Esophagus squamous epithelium (tissue), 4 donors: ENCODE data around the gene MALRD1.

ENCODE experiments used
- CTCF ChIP-seq, 6 experiments: fragments of 450-650 bp in 4 of 6; fragments of 200-600 bp in 2 of 6; sonication (generic) in 2 of 6; IDR thresholded peaks; one replicate each; pipeline ENCODE4 v1.5.1; 2016 to 2019; ENCODE audit warnings: antibody characterized with exemption in 6 of 6, mild to moderate bottlenecking in 4 of 6, moderate library complexity in 4 of 6
- POLR2A ChIP-seq, 4 donors: fragments of 450-650 bp; IDR thresholded peaks; one replicate each; pipeline ENCODE4 v1.6.1; 2017; ENCODE audit warnings: antibody characterized with exemption in 4 of 4, mild to moderate bottlenecking in 4 of 4, moderate library complexity in 3 of 4

GRCh38 chr10:19302117-19302516, 253.5 kb downstream of the MALRD1 start:
- TF ChIP-seq POLR2A (IDR thresholded peaks at IDR 0.05) (no peak), CTCF (IDR thresholded peaks at IDR 0.05) (no peak)
